GM21529 (cell line): ENCODE data around the gene CADM4.
"Not testable (repeated sequence)": the region's sequence is repeated elsewhere in the genome, so short reads cannot be mapped to it uniquely, and the experiment has no call there.

Source experiments
- ATAC-seq: cut with Tn5 transposase; IDR thresholded peaks from one replicate; pipeline ENCODE4 v1.9.1; 2021; ENCODE audit not compliant: unreplicated experiment

Gene CADM4

GRCh38 chr19:43610493-43610892 is 29.2 kb downstream of the CADM4 start:
- no peak for ATAC-seq

GRCh38 chr19:43609872-43610271 is 29.8 kb downstream of the CADM4 start:
- no peak for ATAC-seq

GRCh38 chr19:43607238-43608205 is 32.1 kb downstream of the CADM4 start:
- ATAC-seq: no peak

GRCh38 chr19:43606569-43607229 is 33.0 kb downstream of the CADM4 start:
- no peak for ATAC-seq

GRCh38 chr19:43605875-43606568 is 33.6 kb downstream of the CADM4 start:
- ATAC-seq: no peak

- ATAC-seq: not testable (repeated sequence)
Observed at GRCh38 chr19:43600326-43600725, 39.3 kb downstream of the CADM4 start.

- ATAC-seq: no peak
Observed at GRCh38 chr19:43599635-43600295, 39.9 kb downstream of the CADM4 start.

- ATAC-seq: no peak
Observed at GRCh38 chr19:43598445-43599240, 41.0 kb downstream of the CADM4 start.

- ATAC-seq: no peak
Observed at GRCh38 chr19:43597876-43598275, 41.8 kb downstream of the CADM4 start.

- no peak for ATAC-seq
Observed at GRCh38 chr19:43596842-43597461, 42.7 kb downstream of the CADM4 start.

GRCh38 chr19:43595999-43596841 is 43.4 kb downstream of the CADM4 start, which contains the start of the genes IRGQ and ZNF576:
TSS of gene IRGQ (minus strand) at chr19:43596134. CDS start at chr19:43595338, 796 bp downstream.
TSS of gene ZNF576 (plus strand) at chr19:43596595. CDS start at chr19:43597109, 514 bp downstream.
- ATAC-seq: peak; percentile 73

GRCh38 chr19:43595605-43595998 is 44.0 kb downstream of the CADM4 start:
- peak; percentile 6 for ATAC-seq

GRCh38 chr19:43594710-43595604 is 44.7 kb downstream of the CADM4 start:
- ATAC-seq: no peak

- no peak for ATAC-seq
Observed at GRCh38 chr19:43594081-43594697, 45.5 kb downstream of the CADM4 start.

GRCh38 chr19:43592800-43593350 is 46.8 kb downstream of the CADM4 start:
- no peak for ATAC-seq

- ATAC-seq: no peak
Observed at GRCh38 chr19:43591904-43592772, 47.5 kb downstream of the CADM4 start.
